NCI-H526 treated with DMSO at 0.1 percent for 48 hours (cell line): ENCODE results near the gene TTC7B.

Source experiments
- DNase-seq: peaks from one replicate; lab custom pipeline; 2025; lab: John Stamatoyannopoulos, UW

The TTC7B gene

GRCh38 chr14:90703841-90704737 is 112.1 kb downstream of the TTC7B start:
- DNase-seq = no peak

- no peak for DNase-seq
These were observed 115.1 kb downstream of the TTC7B start for GRCh38 chr14:90700933-90701776.

- no peak for DNase-seq
These were observed 117.2 kb downstream of the TTC7B start for GRCh38 chr14:90699016-90699415.

GRCh38 chr14:90698379-90698869 is 117.8 kb downstream of the TTC7B start:
- no peak for DNase-seq

- DNase-seq = peak; percentile 49
These were observed 118.5 kb downstream of the TTC7B start for GRCh38 chr14:90697577-90698206.

- DNase-seq = no peak
These were observed 119.1 kb downstream of the TTC7B start for GRCh38 chr14:90697132-90697531.

- DNase-seq = no peak
These were observed 119.5 kb downstream of the TTC7B start for GRCh38 chr14:90696720-90697119.

GRCh38 chr14:90695997-90696660 is 120.1 kb downstream of the TTC7B start:
- DNase-seq = no peak

- DNase-seq = no peak
These were observed 122.8 kb downstream of the TTC7B start for GRCh38 chr14:90693413-90693812.

- DNase-seq = no peak
These were observed 123.4 kb downstream of the TTC7B start for GRCh38 chr14:90692826-90693225.

GRCh38 chr14:90692061-90692460 is 124.2 kb downstream of the TTC7B start:
- DNase-seq = no peak

GRCh38 chr14:90691627-90692026 is 124.6 kb downstream of the TTC7B start:
- DNase-seq = no peak

GRCh38 chr14:90687680-90688079 is 128.6 kb downstream of the TTC7B start:
- DNase-seq = no peak

- DNase-seq = no peak
These were observed 133.6 kb downstream of the TTC7B start for GRCh38 chr14:90682615-90683014.

- DNase-seq = peak; percentile 59
These were observed 134.3 kb downstream of the TTC7B start for GRCh38 chr14:90681929-90682328.

GRCh38 chr14:90678846-90679362 is 137.3 kb downstream of the TTC7B start:
- no peak for DNase-seq

GRCh38 chr14:90678420-90678819 is 137.8 kb downstream of the TTC7B start:
- DNase-seq = no peak

- no peak for DNase-seq
These were observed 138.7 kb downstream of the TTC7B start for GRCh38 chr14:90677484-90678050.

- no peak for DNase-seq
These were observed 139.3 kb downstream of the TTC7B start for GRCh38 chr14:90676912-90677311.

- no peak for DNase-seq
These were observed 139.9 kb downstream of the TTC7B start for GRCh38 chr14:90676356-90676755.

GRCh38 chr14:90675399-90675798 is 140.8 kb downstream of the TTC7B start:
- no peak for DNase-seq
